ENCODE measurements around the gene MARCHF10.

DNA sequence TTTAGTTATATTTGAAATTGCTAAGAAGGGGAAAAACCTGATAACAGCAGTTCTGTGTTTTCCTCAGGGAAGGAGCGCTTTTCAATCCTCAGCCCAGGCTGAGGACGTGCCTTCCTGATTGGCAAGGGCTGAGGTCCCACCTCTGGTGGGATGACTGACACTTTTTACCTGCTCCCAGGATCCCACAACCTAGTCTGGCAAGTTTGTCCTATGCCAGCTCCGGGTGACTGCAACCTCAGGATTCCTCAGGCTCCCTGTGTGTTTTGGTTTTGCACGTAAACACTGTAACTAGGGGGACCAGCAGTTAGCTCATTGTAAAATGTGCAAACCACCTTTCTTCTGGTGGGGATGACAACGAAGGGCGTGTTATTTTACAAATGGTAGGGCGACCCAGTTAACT is 7.5 kb downstream of the MARCHF10 start:
- TF ChIP-seq, protein P1, sequence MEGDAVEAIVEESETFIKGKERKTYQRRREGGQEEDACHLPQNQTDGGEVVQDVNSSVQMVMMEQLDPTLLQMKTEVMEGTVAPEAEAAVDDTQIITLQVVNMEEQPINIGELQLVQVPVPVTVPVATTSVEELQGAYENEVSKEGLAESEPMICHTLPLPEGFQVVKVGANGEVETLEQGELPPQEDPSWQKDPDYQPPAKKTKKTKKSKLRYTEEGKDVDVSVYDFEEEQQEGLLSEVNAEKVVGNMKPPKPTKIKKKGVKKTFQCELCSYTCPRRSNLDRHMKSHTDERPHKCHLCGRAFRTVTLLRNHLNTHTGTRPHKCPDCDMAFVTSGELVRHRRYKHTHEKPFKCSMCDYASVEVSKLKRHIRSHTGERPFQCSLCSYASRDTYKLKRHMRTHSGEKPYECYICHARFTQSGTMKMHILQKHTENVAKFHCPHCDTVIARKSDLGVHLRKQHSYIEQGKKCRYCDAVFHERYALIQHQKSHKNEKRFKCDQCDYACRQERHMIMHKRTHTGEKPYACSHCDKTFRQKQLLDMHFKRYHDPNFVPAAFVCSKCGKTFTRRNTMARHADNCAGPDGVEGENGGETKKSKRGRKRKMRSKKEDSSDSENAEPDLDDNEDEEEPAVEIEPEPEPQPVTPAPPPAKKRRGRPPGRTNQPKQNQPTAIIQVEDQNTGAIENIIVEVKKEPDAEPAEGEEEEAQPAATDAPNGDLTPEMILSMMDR (IDR thresholded peaks at IDR 0.05), result no peak
- TF ChIP-seq POLR2A (IDR thresholded peaks at IDR 0.05; ENCODE audit: low read depth), result no peak
